Uterus (tissue), 4 donors: Measurements from ENCODE around the gene PTPRM. TPM values are rescaled to one million over a fixed set of nuclear protein-coding genes. Genes with fewer than 3 reads are reported as not detected.
A peak's percentile ranks its signal among the peaks of the same experiment; 100 is the strongest.

ENCODE experiments used
- DNase-seq, 2 donors: peaks; one replicate each; pipeline ENCODE4 v3.0.0-alpha.2; 2019 to 2020
- H3K27ac ChIP-seq, 2 donors: fragments of 200-600 bp; sonication (generic); 1 replicate in 1 of 2; 2 replicates in 1 of 2; pipeline ENCODE4 v1.5.1; 2016 to 2018
- H3K27me3 ChIP-seq, 2 donors: fragments of 200-600 bp; sonication (generic); one replicate each; pipeline ENCODE4 v1.5.1; 2018 to 2019; ENCODE audit warnings: control low read depth in 1 of 2
- H3K36me3 ChIP-seq, 2 donors: fragments of 200-600 bp; sonication (generic); one replicate each; pipeline ENCODE4 v1.5.1; 2019; ENCODE audit warnings: control low read depth in 1 of 2
- H3K4me1 ChIP-seq, 2 donors: fragments of 200-600 bp; sonication (generic); one replicate each; pipeline ENCODE4 v1.5.1; 2018 to 2019; ENCODE audit warnings: control low read depth in 1 of 2
- H3K4me3 ChIP-seq, 2 donors: fragments of 200-600 bp; sonication (generic); 1 replicate in 1 of 2; 2 replicates in 1 of 2; pipeline ENCODE4 v1.5.1; 2018 to 2019; ENCODE audit warnings: mild to moderate bottlenecking in 1 of 2
- H3K9me3 ChIP-seq, 2 donors: fragments of 200-600 bp; sonication (generic); one replicate each; pipeline ENCODE4 v1.5.1; 2019; ENCODE audit warnings: control low read depth in 1 of 2
- CTCF ChIP-seq, 4 experiments: fragments of 200-600 bp in 2 of 4; fragments of 450-650 bp in 2 of 4; sonication (generic) in 2 of 4; IDR thresholded peaks; one replicate each; pipeline ENCODE4 v1.5.1; 2016 to 2019; ENCODE audit warnings: antibody characterized with exemption in 4 of 4, mild to moderate bottlenecking in 2 of 4, moderate library complexity in 1 of 4
- POLR2A ChIP-seq, 2 donors: fragments of 450-650 bp; IDR thresholded peaks; one replicate each; pipeline ENCODE4 v1.6.1; 2016; ENCODE audit warnings: antibody characterized with exemption in 2 of 2, mild to moderate bottlenecking in 1 of 2, moderate library complexity in 1 of 2
- intact Hi-C: fragments of 100-400 bp; cut with DNase I; formaldehyde crosslinking; loops from one replicate; pipeline ENCODE4 v1.15.1; 2023; ENCODE audit warnings: low total_unique reads
- total RNA-seq, 4 donors: library from RNA; depleted of rRNA in 3 of 4; stranded (reverse); fragments of >200 nt in 3 of 4; gene quantifications; one replicate each; pipeline versions ENCODE4 v1.1.0 to v1.2.4, GENCODE V29; 2014 to 2023
- donor health status: DM: yes; HTN: yes; CAD: no.

PTPRM gene
- total RNA-seq, 4 donors from 2014 or later: 62.0 to 127 (median 85.7) TPM

GRCh38 chr18:7615840-7616239 lies 48.7 kb downstream of the PTPRM start:
- Histone ChIP-seq H3K4me3 (no peak overlapping the region), H3K9me3 (no peaks in the 10 kb centered on the region), H3K27me3 (no peaks in the 10 kb centered on the region), H3K4me1 (no peaks in the 10 kb centered on the region), H3K27ac (no peak overlapping the region), H3K36me3 (no peaks in the 10 kb centered on the region)
- TF ChIP-seq CTCF (IDR thresholded peaks at IDR 0.05): no peak
- no peak for TF ChIP-seq POLR2A (IDR thresholded peaks at IDR 0.05)
- intact Hi-C loops: no loop called here
- no peak for DNase-seq

- Histone ChIP-seq H3K9me3 (no peaks in the 10 kb centered on the region), H3K27ac (no peak overlapping the region), H3K36me3 (no peaks in the 10 kb centered on the region), H3K27me3 (no peaks in the 10 kb centered on the region), H3K4me1 (no peaks in the 10 kb centered on the region), H3K4me3 (no peak overlapping the region)
- TF ChIP-seq CTCF (IDR thresholded peaks at IDR 0.05): no peak
- no peak for TF ChIP-seq POLR2A (IDR thresholded peaks at IDR 0.05)
- peak; percentile 40 to 69 for DNase-seq
- intact Hi-C loops: no loop called here
Observed at GRCh38 chr18:7616661-7617060, 49.5 kb downstream of the PTPRM start.

GRCh38 chr18:7617738-7618422 lies 50.8 kb downstream of the PTPRM start:
- H3K27me3 ChIP-seq: no peaks in the 10 kb centered on the region
- no peaks in the 10 kb centered on the region for H3K9me3 ChIP-seq
- peak overlapping the region; percentile 19 to 33 for H3K27ac ChIP-seq
- no peak overlapping the region for H3K4me3 ChIP-seq
- no peaks in the 10 kb centered on the region for H3K4me1 ChIP-seq
- H3K36me3 ChIP-seq: no peaks in the 10 kb centered on the region
- no peak for TF ChIP-seq CTCF (IDR thresholded peaks at IDR 0.05)
- TF ChIP-seq POLR2A (IDR thresholded peaks at IDR 0.05): no peak
- peak; percentile 37 to 53 for DNase-seq
- intact Hi-C loops: no loop called here

GRCh38 chr18:7618891-7619442 lies 51.9 kb downstream of the PTPRM start:
- no peak for DNase-seq
- no peak for TF ChIP-seq CTCF (IDR thresholded peaks at IDR 0.05)
- TF ChIP-seq POLR2A (IDR thresholded peaks at IDR 0.05): no peak
- Histone ChIP-seq H3K9me3 (no peaks in the 10 kb centered on the region), H3K36me3 (no peaks in the 10 kb centered on the region), H3K4me1 (no peaks in the 10 kb centered on the region), H3K27me3 (no peaks in the 10 kb centered on the region), H3K27ac (no peak overlapping the region), H3K4me3 (no peak overlapping the region)
- intact Hi-C loops: no loop called here

- Histone ChIP-seq H3K36me3 (no peaks in the 10 kb centered on the region), H3K4me1 (no peaks in the 10 kb centered on the region), H3K27me3 (no peaks in the 10 kb centered on the region), H3K4me3 (no peak overlapping the region), H3K9me3 (no peaks in the 10 kb centered on the region), H3K27ac (no peak overlapping the region)
- TF ChIP-seq CTCF (IDR thresholded peaks at IDR 0.05) (no peak), POLR2A (IDR thresholded peaks at IDR 0.05) (no peak)
- intact Hi-C loops: no loop called here
- DNase-seq: no peak
Observed at GRCh38 chr18:7619676-7620075, 52.6 kb downstream of the PTPRM start.
